Testis (tissue), 2 donors: Measurements from ENCODE around the gene SCNM1.

Experiments used
- CTCF ChIP-seq, 3 experiments: fragments of 450-650 bp in 2 of 3; fragments of 200-600 bp in 1 of 3; sonication (generic) in 1 of 3; IDR thresholded peaks; one replicate each; pipeline ENCODE4 v1.5.1; 2016 to 2019; ENCODE audit warnings: antibody characterized with exemption in 3 of 3, mild to moderate bottlenecking in 2 of 3, moderate library complexity in 1 of 3
- POLR2A ChIP-seq: fragments of 450-650 bp; IDR thresholded peaks from one replicate; pipeline ENCODE4 v1.6.1; 2017; ENCODE audit warnings: antibody characterized with exemption, mild to moderate bottlenecking, moderate library complexity

GRCh38 chr1:151144474-151145303, 21.3 kb upstream of the SCNM1 start:
- TF ChIP-seq CTCF (IDR thresholded peaks at IDR 0.05) = no peak
- TF ChIP-seq POLR2A = no peak
